ENCODE results near the gene ABHD2. TPM values are rescaled to one million over a fixed set of nuclear protein-coding genes. Genes with fewer than 3 reads are reported as not detected.

The ABHD2 gene
- total and polyA plus RNA-seq, 4 donors = 11.7 to 200 (median 59.3) TPM

GRCh38 chr15:89141885-89142284 is 53.6 kb downstream of the ABHD2 start:
- peaks cover 0 to 8% (median 3%) of the 10 kb centered on the region in 4 donors for H3K36me3 ChIP-seq (ENCODE audit: control insufficient read depth in 4 of 4, insufficient read depth in 4 of 4, low read length in 4 of 4)
- WGBS, 2 donors = 70 to 94% methylated on average over 2 of the region's 2 CpGs
- H3K4me1 ChIP-seq (ENCODE audit: control insufficient read depth in 5 of 5, insufficient read depth in 5 of 5, low read length in 5 of 5) = peaks cover 13 to 38% (median 19%) of the 10 kb centered on the region in 5 donors
- ATAC-seq (ENCODE audit: insufficient read depth, low FRiP score) = no peak
- no peak overlapping the region for H3K27ac ChIP-seq (ENCODE audit: low read depth in 1 of 2, low read length in 1 of 2)
- TF ChIP-seq CTCF (IDR thresholded peaks at IDR 0.05; ENCODE audit: control extremely low read depth, extremely low read depth) = no peak
- no peak for DNase-seq
- H3K27me3 ChIP-seq (ENCODE audit: control insufficient read depth in 3 of 3, insufficient read depth in 3 of 3, low read length in 2 of 3) = no peaks in the 10 kb centered on the region
- no peaks in the 10 kb centered on the region for H3K9me3 ChIP-seq (ENCODE audit: control insufficient read depth in 4 of 4, insufficient read depth in 3 of 4, low read length in 3 of 4)
- no peak overlapping the region for H3K4me3 ChIP-seq
- no peak overlapping the region for H3K9ac ChIP-seq (ENCODE audit: insufficient read depth in 1 of 2, low read length in 2 of 2)

- peaks cover 10 to 36% (median 19%) of the 10 kb centered on the region in 5 donors for H3K4me1 ChIP-seq (ENCODE audit: control insufficient read depth in 5 of 5, insufficient read depth in 5 of 5, low read length in 5 of 5)
- H3K9ac ChIP-seq (ENCODE audit: insufficient read depth in 1 of 2, low read length in 2 of 2) = no peak overlapping the region
- H3K27me3 ChIP-seq (ENCODE audit: control insufficient read depth in 3 of 3, insufficient read depth in 3 of 3, low read length in 2 of 3) = no peaks in the 10 kb centered on the region
- WGBS, 2 donors = 71 to 75% methylated on average over 5 of the region's 5 CpGs
- ATAC-seq (ENCODE audit: insufficient read depth, low FRiP score) = no peak
- peaks cover 0 to 8% (median 3%) of the 10 kb centered on the region in 4 donors for H3K36me3 ChIP-seq (ENCODE audit: control insufficient read depth in 4 of 4, insufficient read depth in 4 of 4, low read length in 4 of 4)
- H3K9me3 ChIP-seq (ENCODE audit: control insufficient read depth in 4 of 4, insufficient read depth in 3 of 4, low read length in 3 of 4) = no peaks in the 10 kb centered on the region
- no peak overlapping the region for H3K4me3 ChIP-seq
- DNase-seq = no peak
- peak overlapping the region in 1 of 2 donors; percentile 7 for H3K27ac ChIP-seq (ENCODE audit: low read depth in 1 of 2, low read length in 1 of 2)
- TF ChIP-seq CTCF (IDR thresholded peaks at IDR 0.05; ENCODE audit: control extremely low read depth, extremely low read depth) = no peak
Measured at GRCh38 chr15:89142423-89142822, 54.2 kb downstream of the ABHD2 start.

- peak; percentile 17 for ATAC-seq (ENCODE audit: insufficient read depth, low FRiP score)
- WGBS, 2 donors = 37 to 45% methylated on average over 6 of the region's 6 CpGs
Measured at GRCh38 chr15:89143503-89144162, 55.4 kb downstream of the ABHD2 start.

More at GRCh38 chr15:89143503-89144162, 55.4 kb downstream of the ABHD2 start:
- no peak overlapping the region for H3K27ac ChIP-seq (ENCODE audit: low read depth in 1 of 2, low read length in 1 of 2)
- H3K9me3 ChIP-seq (ENCODE audit: control insufficient read depth in 4 of 4, insufficient read depth in 3 of 4, low read length in 3 of 4) = no peaks in the 10 kb centered on the region
- no peak overlapping the region for H3K4me3 ChIP-seq
- DNase-seq = peak; percentile 53 to 98 (median 97)
- H3K4me1 ChIP-seq (ENCODE audit: control insufficient read depth in 5 of 5, insufficient read depth in 5 of 5, low read length in 5 of 5) = peaks cover 4 to 27% (median 17%) of the 10 kb centered on the region in 5 donors
- no peaks in the 10 kb centered on the region for H3K27me3 ChIP-seq (ENCODE audit: control insufficient read depth in 3 of 3, insufficient read depth in 3 of 3, low read length in 2 of 3)
- H3K9ac ChIP-seq (ENCODE audit: insufficient read depth in 1 of 2, low read length in 2 of 2) = no peak overlapping the region
- no peak for TF ChIP-seq CTCF (IDR thresholded peaks at IDR 0.05; ENCODE audit: control extremely low read depth, extremely low read depth)
- H3K36me3 ChIP-seq (ENCODE audit: control insufficient read depth in 4 of 4, insufficient read depth in 4 of 4, low read length in 4 of 4) = peaks cover 0 to 6% (median 2%) of the 10 kb centered on the region in 4 donors

Data from lung (tissue), 12 donors.